H1 (cell line): ENCODE results near the gene MBOAT1. TPM values are rescaled to one million over a fixed set of nuclear protein-coding genes. Genes with fewer than 3 reads are reported as not detected.

Experiments
- BACH1 ChIP-seq: IDR thresholded peaks from 2 replicates; pipeline ENCODE4 v1.6.1; 2012; ENCODE audit warnings: low read length, improper control_type of control experiment
- EGR1 ChIP-seq: IDR thresholded peaks from 2 replicates; pipeline ENCODE4 v1.6.1; 2011; ENCODE audit warnings: low read depth, low read length, borderline replicate concordance
- GTF2F1 ChIP-seq: IDR thresholded peaks from 2 replicates; pipeline ENCODE4 v1.6.1; 2012; ENCODE audit warnings: low read depth, low read length, improper control_type of control experiment, borderline replicate concordance
- KDM4A ChIP-seq: IDR thresholded peaks from one replicate; pipeline ENCODE4 v1.7.1; 2012; ENCODE audit warnings: low read depth, mild to moderate bottlenecking, moderate library complexity, low read length, inconsistent platforms; ENCODE audit not compliant: severe bottlenecking
- POLR2A ChIP-seq, 2 experiments: IDR thresholded peaks; 1 replicate in 1 of 2; 2 replicates in 1 of 2; pipeline ENCODE4 v1.6.1; 2011; ENCODE audit warnings: low read depth in 2 of 2, low read length in 2 of 2, mild to moderate bottlenecking in 2 of 2; ENCODE audit errors: control extremely low read depth in 1 of 2
- POLR2AphosphoS5 ChIP-seq: IDR thresholded peaks from 2 replicates; pipeline ENCODE4 v1.6.1; 2011; ENCODE audit warnings: low read depth, low read length
- POU5F1 ChIP-seq: IDR thresholded peaks from 2 replicates; pipeline ENCODE4 v1.6.1; 2011; ENCODE audit warnings: low read depth, mild to moderate bottlenecking, low read length, moderate library complexity
- RAD21 ChIP-seq, 2 experiments: IDR thresholded peaks in 1 of 2; conservative IDR thresholded peaks in 1 of 2; 2 replicates each; pipeline ENCODE4 v1.6.1; 2011; ENCODE audit warnings: low read depth in 2 of 2, low read length in 2 of 2, improper control_type of control experiment in 1 of 2, inconsistent platforms in 1 of 2, mild to moderate bottlenecking in 1 of 2, moderate library complexity in 1 of 2
- RBBP5 ChIP-seq: IDR thresholded peaks from 2 replicates; pipeline ENCODE4 v1.7.1; 2012; ENCODE audit warnings: low read depth, mild to moderate bottlenecking, inconsistent platforms, low read length, moderate library complexity, borderline replicate concordance
- RFX5 ChIP-seq: IDR thresholded peaks from 2 replicates; pipeline ENCODE4 v1.6.1; 2011; ENCODE audit warnings: low read depth, low read length, improper control_type of control experiment, borderline replicate concordance
- SAP30 ChIP-seq: fragments of 300-600 bp; sonication (generic); IDR thresholded peaks from 2 replicates; pipeline ENCODE4 v1.7.1; 2012; ENCODE audit warnings: low read length, moderate library complexity, mild to moderate bottlenecking, inconsistent platforms; ENCODE audit not compliant: insufficient read depth, insufficient replicate concordance
- SP4 ChIP-seq: IDR thresholded peaks from 2 replicates; pipeline ENCODE4 v1.6.1; 2012; ENCODE audit warnings: low read length, inconsistent platforms
- SUZ12 ChIP-seq: fragments of 200-600 bp; sonication (generic); IDR thresholded peaks from 2 replicates; pipeline ENCODE4 v1.6.1; 2012; ENCODE audit warnings: mild to moderate bottlenecking, inconsistent platforms, low read length, moderate library complexity, mixed read lengths
- TAF1 ChIP-seq: IDR thresholded peaks from 2 replicates; pipeline ENCODE4 v1.6.1; 2011; ENCODE audit warnings: mild to moderate bottlenecking, low read depth, low read length
- TBP ChIP-seq: IDR thresholded peaks from 2 replicates; pipeline ENCODE4 v1.6.1; 2011; ENCODE audit warnings: low read depth, low read length, improper control_type of control experiment
- YY1 ChIP-seq: IDR thresholded peaks from 2 replicates; pipeline ENCODE4 v1.6.1; 2011; ENCODE audit warnings: low read depth, mild to moderate bottlenecking, low read length
- polyA plus RNA-seq, 7 experiments: library from polyadenylated mRNA; depleted of rRNA in 3 of 7; stranded (reverse) in 5 of 7; unstranded in 2 of 7; fragments of >200 nt in 5 of 7; fragments of 200-250 nt in 2 of 7; gene quantifications; 1 replicate in 5 of 7; 2 replicates in 1 of 7; 4 replicates in 1 of 7; pipeline versions ENCODE4 v1.2.1 to v1.2.3, GENCODE V29; 2011 to 2013; ENCODE audit warnings: missing spikeins in 2 of 7, mixed read lengths in 2 of 7
- total RNA-seq: library from RNA; stranded (reverse); fragmentation: NEBNext Ultra II Directional; extraction: Animal tissue kit (Norgen Biotek cat#: 25700); gene quantifications from 2 replicates; pipeline ENCODE4 v1.2.1, GENCODE V29; 2021
- TF ChIP-seq, protein P1 (sequence below), 3 experiments: IDR thresholded peaks; 1 replicate in 2 of 3; 2 replicates in 1 of 3; pipeline versions ENCODE4 v1.5.1 to v1.6.1; 2011; ENCODE audit warnings: low read length in 3 of 3, mild to moderate bottlenecking in 3 of 3, inconsistent platforms in 2 of 3, low read depth in 1 of 3, moderate library complexity in 1 of 3; ENCODE audit not compliant: insufficient read depth in 1 of 3; ENCODE audit errors: control extremely low read depth in 1 of 3
- TF ChIP-seq, protein P2 (sequence below): IDR thresholded peaks from 2 replicates; pipeline ENCODE4 v1.6.1; 2012; ENCODE audit warnings: inconsistent platforms

The MBOAT1 gene
- total and polyA plus RNA-seq, 2 of the 8 experiments (the other 6 are each of a cell fraction or from before 2014, with no cell fraction given) = 4.9 to 19.5 TPM

DNA sequence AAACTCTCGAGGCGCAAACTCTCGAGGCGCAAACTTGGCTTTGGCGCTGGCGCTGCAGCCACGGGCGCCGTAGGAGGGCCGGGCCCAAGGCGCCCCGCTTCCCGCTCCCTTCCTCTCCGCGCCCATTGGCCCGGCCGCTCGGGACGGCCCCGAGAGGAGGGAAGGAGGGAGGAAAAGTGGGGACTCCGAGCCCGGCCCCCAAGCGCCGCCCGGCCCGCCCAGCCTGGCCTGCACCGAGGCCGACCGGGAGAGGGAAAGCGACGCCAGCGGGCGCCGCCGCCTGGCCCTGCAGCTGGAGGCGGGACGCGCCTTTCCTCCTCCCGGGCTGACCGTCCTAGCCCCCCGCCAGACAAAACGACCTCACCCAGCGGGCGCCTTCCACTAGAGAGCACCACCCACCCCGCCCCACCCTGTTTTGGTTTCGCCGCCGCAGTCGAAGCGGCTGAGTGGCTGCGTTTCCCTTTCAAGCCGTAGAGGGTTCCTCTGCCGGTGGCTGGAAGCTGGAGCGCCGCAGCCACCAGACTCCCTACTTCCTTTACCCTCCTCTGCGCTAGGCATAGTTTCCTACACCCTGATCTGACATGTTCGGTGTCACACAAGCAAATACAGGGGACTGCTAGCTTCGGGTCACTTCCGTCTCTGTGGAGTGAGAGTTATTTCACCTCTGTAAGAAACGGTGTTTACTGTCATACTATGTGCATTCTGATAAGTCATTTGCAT, at the start of gene MBOAT1 (continued):
- TF ChIP-seq, protein P1, sequence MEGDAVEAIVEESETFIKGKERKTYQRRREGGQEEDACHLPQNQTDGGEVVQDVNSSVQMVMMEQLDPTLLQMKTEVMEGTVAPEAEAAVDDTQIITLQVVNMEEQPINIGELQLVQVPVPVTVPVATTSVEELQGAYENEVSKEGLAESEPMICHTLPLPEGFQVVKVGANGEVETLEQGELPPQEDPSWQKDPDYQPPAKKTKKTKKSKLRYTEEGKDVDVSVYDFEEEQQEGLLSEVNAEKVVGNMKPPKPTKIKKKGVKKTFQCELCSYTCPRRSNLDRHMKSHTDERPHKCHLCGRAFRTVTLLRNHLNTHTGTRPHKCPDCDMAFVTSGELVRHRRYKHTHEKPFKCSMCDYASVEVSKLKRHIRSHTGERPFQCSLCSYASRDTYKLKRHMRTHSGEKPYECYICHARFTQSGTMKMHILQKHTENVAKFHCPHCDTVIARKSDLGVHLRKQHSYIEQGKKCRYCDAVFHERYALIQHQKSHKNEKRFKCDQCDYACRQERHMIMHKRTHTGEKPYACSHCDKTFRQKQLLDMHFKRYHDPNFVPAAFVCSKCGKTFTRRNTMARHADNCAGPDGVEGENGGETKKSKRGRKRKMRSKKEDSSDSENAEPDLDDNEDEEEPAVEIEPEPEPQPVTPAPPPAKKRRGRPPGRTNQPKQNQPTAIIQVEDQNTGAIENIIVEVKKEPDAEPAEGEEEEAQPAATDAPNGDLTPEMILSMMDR (IDR thresholded peaks at IDR 0.05; ENCODE audit: control extremely low read depth in 1 of 3, insufficient read depth in 1 of 3, low read depth in 1 of 3, low read length in 3 of 3) = peak in 1 of 3 experiments; percentile 12; a peak in 1 of 4 replicates
- TF ChIP-seq POLR2AphosphoS5 (0 out of 2 replicates have a peak, but pooled peaks have one; percentile 46), EGR1 (no peak), TBP (peak; percentile 62), SUZ12 (no peak), KDM4A (peak; percentile 58), RFX5 (no peak), RAD21 (IDR thresholded peaks at IDR 0.05 in 1 of 2, conservative IDR thresholded peaks at IDR 0.05 in 1 of 2; ENCODE audit: low read depth in 2 of 2, low read length in 2 of 2) (0 out of 4 replicates have a peak, but pooled peaks of 1 of the 2 experiments have one; percentile 3), TAF1 (peak; percentile 45; the same call in 1 of the 2 replicates), RBBP5 (0 out of 2 replicates have a peak, but pooled peaks have one; percentile 54), POU5F1 (no peak), GTF2F1 (no peak), SP4 (no peak), YY1 (0 out of 2 replicates have a peak, but pooled peaks have one; percentile 23), POLR2A (IDR thresholded peaks at IDR 0.05; ENCODE audit: control extremely low read depth in 1 of 2, low read depth in 2 of 2, low read length in 2 of 2) (peak; percentile 10 to 54; a peak in 2 of 3 replicates), BACH1 (no peak), SAP30 (peak; percentile 24)
- TF ChIP-seq, protein P2, sequence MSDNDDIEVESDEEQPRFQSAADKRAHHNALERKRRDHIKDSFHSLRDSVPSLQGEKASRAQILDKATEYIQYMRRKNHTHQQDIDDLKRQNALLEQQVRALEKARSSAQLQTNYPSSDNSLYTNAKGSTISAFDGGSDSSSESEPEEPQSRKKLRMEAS = peak; percentile 22; the same call in 1 of the 2 replicates
